ENCODE data around the gene LSM14A.
"Not testable (repeated sequence)": the region's sequence is repeated elsewhere in the genome, so short reads cannot be mapped to it uniquely, and the experiment has no call there.

LSM14A gene

GRCh38 chr19:34155686-34156085 is 16.6 kb upstream of the LSM14A start:
- no peak for DNase-seq (ENCODE audit: low read depth in 1 of 2, low spot score in 1 of 2)

GRCh38 chr19:34158966-34159365 is 13.3 kb upstream of the LSM14A start:
- not testable (repeated sequence) for DNase-seq (ENCODE audit: low read depth in 1 of 2, low spot score in 1 of 2)

GRCh38 chr19:34159541-34159940 is 12.8 kb upstream of the LSM14A start:
- not testable (repeated sequence) for DNase-seq (ENCODE audit: low read depth in 1 of 2, low spot score in 1 of 2)

- not testable (repeated sequence) for DNase-seq (ENCODE audit: low read depth in 1 of 2, low spot score in 1 of 2)
Measured at GRCh38 chr19:34161902-34162301, 10.4 kb upstream of the LSM14A start.

GRCh38 chr19:34165295-34165738 is 7.0 kb upstream of the LSM14A start:
- DNase-seq (ENCODE audit: low read depth in 1 of 2, low spot score in 1 of 2): no peak

- not testable (repeated sequence) for DNase-seq (ENCODE audit: low read depth in 1 of 2, low spot score in 1 of 2)
Measured at GRCh38 chr19:34169475-34170199, 2.7 kb upstream of the LSM14A start.

GRCh38 chr19:34171539-34171876 is 796 bp upstream of the LSM14A start:
- DNase-seq (ENCODE audit: low read depth in 1 of 2, low spot score in 1 of 2): peak in 1 of 2 donors; percentile 20

- DNase-seq (ENCODE audit: low read depth in 1 of 2, low spot score in 1 of 2): peak in 1 of 2 donors; percentile 7
Measured at GRCh38 chr19:34172661-34173192, 423 bp downstream of the LSM14A start.

GRCh38 chr19:34173193-34173956 is 1.1 kb downstream of the LSM14A start:
- no peak for DNase-seq (ENCODE audit: low read depth in 1 of 2, low spot score in 1 of 2)

- DNase-seq (ENCODE audit: low read depth in 1 of 2, low spot score in 1 of 2): not testable (repeated sequence)
Measured at GRCh38 chr19:34175173-34175572, 2.9 kb downstream of the LSM14A start.

- DNase-seq (ENCODE audit: low read depth in 1 of 2, low spot score in 1 of 2): no peak
Measured at GRCh38 chr19:34176581-34176980, 4.3 kb downstream of the LSM14A start.

- no peak for DNase-seq (ENCODE audit: low read depth in 1 of 2, low spot score in 1 of 2)
Measured at GRCh38 chr19:34178274-34178610, 5.9 kb downstream of the LSM14A start.

GRCh38 chr19:34179066-34179465 is 6.8 kb downstream of the LSM14A start:
- DNase-seq (ENCODE audit: low read depth in 1 of 2, low spot score in 1 of 2): no peak

- no peak for DNase-seq (ENCODE audit: low read depth in 1 of 2, low spot score in 1 of 2)
Measured at GRCh38 chr19:34180273-34180672, 8.0 kb downstream of the LSM14A start.

GRCh38 chr19:34180709-34181108 is 8.4 kb downstream of the LSM14A start:
- DNase-seq (ENCODE audit: low read depth in 1 of 2, low spot score in 1 of 2): no peak

GRCh38 chr19:34181111-34181864 is 9.0 kb downstream of the LSM14A start:
- no peak for DNase-seq (ENCODE audit: low read depth in 1 of 2, low spot score in 1 of 2)

- DNase-seq (ENCODE audit: low read depth in 1 of 2, low spot score in 1 of 2): no peak
Measured at GRCh38 chr19:34182125-34182524, 9.8 kb downstream of the LSM14A start.

GRCh38 chr19:34184880-34185491 is 12.7 kb downstream of the LSM14A start:
- DNase-seq (ENCODE audit: low read depth in 1 of 2, low spot score in 1 of 2): no peak

- no peak for DNase-seq (ENCODE audit: low read depth in 1 of 2, low spot score in 1 of 2)
Measured at GRCh38 chr19:34186205-34186604, 13.9 kb downstream of the LSM14A start.

- no peak for DNase-seq (ENCODE audit: low read depth in 1 of 2, low spot score in 1 of 2)
Measured at GRCh38 chr19:34187011-34187410, 14.7 kb downstream of the LSM14A start.

GRCh38 chr19:34188408-34188807 is 16.1 kb downstream of the LSM14A start:
- no peak for DNase-seq (ENCODE audit: low read depth in 1 of 2, low spot score in 1 of 2)
